ENCODE results near the gene ADAM11.

DNA sequence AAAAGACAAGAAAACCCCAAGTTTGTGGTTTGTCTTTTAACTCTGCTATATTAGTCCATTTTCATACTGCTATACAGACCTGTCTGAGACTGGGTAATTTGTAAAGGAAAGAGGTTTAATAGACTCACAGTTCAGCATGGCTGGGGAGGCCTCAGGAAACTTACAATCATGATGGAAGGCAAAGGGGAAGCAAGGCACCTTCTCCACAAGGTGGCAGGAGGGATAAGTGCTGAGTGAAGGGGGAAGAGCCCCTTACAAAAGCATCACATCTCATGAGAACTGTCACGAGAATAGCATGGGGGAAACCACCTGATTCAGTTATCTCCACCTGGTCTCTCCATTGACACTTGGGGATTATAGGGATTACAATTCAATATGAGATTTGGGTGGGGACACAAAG lies 13.5 kb upstream of the ADAM11 start:
- TF ChIP-seq, protein P1, sequence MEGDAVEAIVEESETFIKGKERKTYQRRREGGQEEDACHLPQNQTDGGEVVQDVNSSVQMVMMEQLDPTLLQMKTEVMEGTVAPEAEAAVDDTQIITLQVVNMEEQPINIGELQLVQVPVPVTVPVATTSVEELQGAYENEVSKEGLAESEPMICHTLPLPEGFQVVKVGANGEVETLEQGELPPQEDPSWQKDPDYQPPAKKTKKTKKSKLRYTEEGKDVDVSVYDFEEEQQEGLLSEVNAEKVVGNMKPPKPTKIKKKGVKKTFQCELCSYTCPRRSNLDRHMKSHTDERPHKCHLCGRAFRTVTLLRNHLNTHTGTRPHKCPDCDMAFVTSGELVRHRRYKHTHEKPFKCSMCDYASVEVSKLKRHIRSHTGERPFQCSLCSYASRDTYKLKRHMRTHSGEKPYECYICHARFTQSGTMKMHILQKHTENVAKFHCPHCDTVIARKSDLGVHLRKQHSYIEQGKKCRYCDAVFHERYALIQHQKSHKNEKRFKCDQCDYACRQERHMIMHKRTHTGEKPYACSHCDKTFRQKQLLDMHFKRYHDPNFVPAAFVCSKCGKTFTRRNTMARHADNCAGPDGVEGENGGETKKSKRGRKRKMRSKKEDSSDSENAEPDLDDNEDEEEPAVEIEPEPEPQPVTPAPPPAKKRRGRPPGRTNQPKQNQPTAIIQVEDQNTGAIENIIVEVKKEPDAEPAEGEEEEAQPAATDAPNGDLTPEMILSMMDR (conservative IDR thresholded peaks at IDR 0.05): no peak
- TF ChIP-seq ZFX (IDR thresholded peaks at IDR 0.05): no peak

Measured in C4-2B (cell line).